DMS53 (cell line): Measurements from ENCODE around the gene DNAJC3.
"Not testable (repeated sequence)": the region's sequence is repeated elsewhere in the genome, so short reads cannot be mapped to it uniquely, and the experiment has no call there.

ENCODE experiments used
- DNase-seq: peaks from one replicate; lab custom pipeline; 2025; lab: John Stamatoyannopoulos, UW

The DNAJC3 gene

DNA sequence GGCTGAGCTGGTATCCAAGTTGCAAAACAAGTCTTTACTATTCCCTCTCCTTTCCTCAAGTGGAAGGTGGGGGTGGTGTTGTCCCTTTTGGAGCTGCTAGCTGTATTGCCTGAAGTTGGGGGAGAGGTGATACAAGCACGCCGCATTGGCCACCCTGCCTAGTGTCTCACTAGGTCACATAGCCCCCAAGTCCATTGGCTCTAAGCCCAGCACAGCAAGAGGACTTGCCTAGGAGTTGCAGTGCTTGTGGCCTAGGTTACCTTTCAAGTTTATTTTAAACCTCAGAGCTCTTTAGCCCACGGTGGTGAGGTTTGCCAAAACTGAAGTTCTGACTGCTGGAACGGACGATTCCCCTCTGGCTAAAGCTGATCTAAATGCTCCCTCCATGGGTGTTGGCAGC is 5.3 kb upstream of the DNAJC3 start:
- no peak for DNase-seq

- DNase-seq: peak; percentile 47
Measured at GRCh38 chr13:95676105-95676761, 706 bp upstream of the DNAJC3 start.

DNA sequence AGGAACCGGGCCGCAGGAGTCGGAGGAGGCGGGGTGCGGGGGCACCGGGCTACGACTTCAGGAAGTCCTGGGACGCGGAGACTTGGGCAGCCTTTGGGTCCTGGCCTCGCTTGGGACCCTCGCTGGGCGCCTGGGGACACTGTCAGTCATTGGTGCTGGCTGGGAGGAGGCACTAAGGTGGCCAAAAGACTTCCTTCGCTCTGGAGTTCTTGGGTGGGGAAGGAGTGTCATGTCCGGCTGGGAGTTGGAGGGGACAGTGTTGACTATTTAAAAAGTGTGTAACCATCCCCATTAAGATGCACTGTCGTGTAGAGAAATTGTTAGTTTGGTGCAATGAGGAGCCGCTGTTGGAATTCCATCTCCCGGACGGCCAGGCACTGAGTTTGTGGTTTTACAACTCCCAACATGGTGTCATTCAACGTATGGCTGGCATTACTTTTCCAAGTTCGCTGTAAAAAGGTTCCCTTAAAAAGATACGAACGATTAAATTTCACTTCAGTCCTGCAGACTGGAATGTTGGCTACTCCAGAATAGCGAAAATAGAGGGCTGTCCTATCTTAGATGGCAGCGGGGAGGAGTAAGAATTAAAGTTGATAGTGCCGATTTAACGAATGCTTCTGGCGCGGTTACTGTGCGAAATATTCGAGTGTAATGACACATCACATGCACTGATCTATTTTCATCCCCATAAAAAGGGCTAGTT is 776 bp downstream of the DNAJC3 start:
- DNase-seq: peak; percentile 1

DNA sequence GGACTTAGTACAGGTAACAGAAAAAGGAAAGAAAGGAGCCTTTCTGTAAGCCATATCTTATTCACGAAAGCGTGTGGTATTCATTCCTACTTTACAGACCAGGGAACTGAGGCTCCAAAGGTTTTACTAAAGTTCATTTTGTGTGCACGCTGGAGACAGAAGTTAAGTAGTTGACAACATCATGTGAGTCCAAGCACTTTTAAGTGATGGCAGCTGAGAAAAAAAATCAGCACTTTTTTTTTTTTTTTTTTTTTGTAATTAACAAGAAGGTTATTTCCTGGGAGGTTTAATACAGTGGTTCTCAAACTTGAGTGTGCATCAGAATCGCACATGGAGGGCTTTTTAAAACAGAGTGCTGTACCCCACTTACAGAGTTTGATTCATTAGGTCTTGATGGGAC is 2.0 kb downstream of the DNAJC3 start:
- no peak for DNase-seq

DNA sequence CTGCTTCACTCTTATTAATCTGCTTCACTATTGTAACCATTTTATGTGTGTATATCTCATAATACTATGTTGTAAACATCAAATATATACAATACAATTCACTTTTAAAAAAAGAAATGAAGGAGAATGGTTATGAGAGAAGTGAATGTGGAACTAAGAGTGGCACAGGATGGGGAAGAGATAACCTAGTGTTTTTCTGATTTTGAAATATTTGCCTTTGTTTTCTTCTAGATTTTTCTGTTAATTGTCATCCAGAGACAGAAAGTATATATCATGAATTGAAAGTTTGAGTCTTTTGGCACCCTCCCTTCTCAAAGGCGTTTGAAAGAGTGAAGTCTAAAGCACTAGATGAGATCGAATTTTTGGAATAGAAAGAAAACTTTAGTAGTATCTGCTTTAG is 2.8 kb downstream of the DNAJC3 start:
- DNase-seq: no peak

DNA sequence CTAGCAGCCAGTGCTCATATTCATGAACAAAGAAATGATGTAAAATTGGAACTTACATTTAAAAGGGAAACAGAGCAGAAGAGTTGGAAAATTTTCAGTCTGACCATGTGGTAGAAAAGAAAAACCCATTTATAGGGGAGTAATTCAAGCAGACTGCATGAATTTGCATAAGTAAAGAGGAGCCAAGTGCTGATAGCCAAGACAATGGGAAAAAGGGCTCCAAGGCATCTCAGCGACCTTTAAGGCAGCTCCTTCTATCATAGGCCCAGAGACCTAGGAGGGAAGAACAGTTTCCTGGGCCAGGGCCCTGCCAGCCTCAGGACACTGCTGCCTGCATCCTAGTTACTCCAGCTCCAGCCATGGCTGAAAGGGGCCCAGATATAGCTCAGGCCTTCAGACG is 7.5 kb downstream of the DNAJC3 start:
- no peak for DNase-seq

DNA sequence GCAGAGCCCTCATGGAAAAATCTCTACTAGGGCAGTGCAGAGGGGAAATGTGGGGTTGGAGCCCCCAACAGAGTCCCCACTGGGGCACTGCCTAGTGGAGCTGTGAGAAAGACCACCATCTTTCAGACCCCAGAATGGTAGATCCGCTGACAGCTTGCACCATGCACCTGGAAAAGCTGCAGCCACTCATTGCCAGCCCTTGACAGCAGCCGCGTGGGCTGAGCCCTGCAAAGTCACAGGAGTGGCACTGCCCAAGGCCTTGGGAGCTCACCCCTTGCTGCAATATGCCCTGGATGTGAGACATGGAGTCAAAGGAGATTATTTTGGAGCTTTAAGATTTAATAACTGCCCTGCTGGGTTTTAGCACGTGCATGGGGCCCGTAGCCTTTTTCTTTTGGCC is 8.0 kb downstream of the DNAJC3 start:
- not testable (repeated sequence) for DNase-seq

DNA sequence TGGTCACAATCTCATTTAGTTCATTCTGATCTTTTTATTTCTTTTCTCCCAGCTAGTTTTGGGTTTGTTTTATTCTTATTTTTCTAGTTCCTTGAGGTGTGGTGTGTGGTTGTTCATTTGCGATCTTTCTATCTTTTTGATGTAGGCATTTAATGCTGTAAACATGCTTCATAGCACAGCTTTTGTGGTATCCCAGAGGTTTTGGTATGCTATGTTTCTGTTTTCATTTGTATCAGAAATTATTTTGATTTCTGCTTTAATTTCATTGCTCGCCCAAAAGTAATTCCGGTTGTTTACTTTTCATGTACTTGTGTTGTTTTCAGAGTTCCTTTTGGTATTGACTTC is 12.6 kb downstream of the DNAJC3 start:
- DNase-seq: no peak

GRCh38 chr13:95690986-95691385 is 14.0 kb downstream of the DNAJC3 start:
- DNase-seq: not testable (repeated sequence)

DNA sequence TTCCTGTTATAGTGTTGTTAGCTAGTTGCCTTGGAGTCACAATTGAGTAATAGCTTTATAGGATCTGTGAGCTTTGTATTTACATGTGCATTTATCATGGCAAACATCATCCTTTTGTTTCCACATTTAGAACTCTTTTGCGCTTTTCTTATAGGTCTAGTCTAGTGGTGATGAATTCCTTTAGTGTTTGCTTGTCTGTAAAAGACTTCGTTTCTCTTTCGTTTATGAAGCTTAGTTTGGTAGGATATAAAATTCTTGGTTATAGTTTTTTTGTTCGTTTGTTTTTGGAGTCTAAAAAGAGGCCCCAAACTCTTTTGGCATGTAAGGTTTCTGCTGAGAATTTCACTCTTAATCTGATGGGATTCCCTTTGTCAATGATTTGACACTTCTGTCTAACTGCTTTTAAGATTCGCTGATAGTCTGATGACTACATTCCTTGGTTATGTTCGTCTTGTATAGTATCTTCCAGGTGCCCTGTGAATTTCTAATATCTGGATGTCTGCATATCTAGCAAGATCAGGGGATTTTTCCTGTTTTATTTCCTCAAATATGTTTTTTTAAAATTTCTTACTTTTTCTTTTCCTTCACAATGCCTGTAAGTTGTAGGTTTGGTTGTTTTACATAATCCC is 20.2 kb downstream of the DNAJC3 start:
- no peak for DNase-seq

DNA sequence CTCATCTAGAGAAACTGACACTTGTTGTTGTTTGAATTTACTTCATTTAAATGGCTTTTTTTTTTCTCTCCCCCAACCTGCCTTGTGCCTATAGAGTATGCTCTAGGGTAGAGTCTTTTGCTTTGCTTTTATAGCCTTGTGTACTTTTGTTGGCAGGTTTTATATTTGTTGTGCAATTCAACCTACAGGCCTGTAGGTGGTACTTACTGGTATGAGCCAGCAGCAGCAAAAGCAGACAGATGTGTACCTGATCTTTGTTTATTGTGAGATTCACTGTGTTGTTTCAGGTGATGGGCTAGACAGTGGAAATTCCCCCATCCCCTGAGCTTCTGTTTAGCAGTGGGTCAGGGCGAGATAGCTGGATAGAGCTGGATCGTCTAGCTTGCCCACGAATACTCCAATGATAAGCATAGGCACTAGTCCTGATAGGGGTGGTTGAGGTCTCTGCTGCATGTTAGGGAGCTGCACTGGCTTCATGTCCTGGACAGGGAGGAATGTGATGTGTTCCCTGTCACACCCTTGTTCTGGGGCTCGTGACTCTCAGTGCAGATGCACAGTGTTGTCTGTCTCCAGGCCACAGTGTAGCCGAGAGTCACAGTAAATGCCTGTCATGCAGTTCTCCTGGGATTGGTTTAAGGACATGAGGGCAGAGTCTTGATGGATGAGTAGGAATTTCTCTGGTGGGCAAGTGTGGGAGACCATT is 21.3 kb downstream of the DNAJC3 start:
- DNase-seq: peak; percentile 49

DNA sequence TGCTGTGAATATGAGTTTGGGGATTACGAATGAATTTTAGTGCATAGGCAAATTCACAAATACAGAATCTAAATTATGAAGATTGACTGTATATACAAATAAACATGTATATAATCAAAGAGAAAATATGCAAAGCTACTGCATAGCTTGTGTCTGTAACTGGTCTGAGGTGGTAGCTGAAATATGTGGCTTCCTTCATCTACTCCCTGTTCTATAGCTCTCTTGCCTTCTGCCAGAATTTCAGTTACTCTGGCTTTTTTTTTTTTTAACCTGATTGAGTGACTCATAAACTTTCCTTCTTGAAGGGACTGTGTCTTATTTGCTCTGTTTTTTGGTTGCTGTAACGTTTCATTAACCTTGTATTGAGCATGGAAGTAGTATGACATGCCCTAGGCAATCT is 26.6 kb downstream of the DNAJC3 start:
- DNase-seq: no peak

- DNase-seq: peak; percentile 34
Measured at GRCh38 chr13:95704510-95704909, 27.6 kb downstream of the DNAJC3 start.

DNA sequence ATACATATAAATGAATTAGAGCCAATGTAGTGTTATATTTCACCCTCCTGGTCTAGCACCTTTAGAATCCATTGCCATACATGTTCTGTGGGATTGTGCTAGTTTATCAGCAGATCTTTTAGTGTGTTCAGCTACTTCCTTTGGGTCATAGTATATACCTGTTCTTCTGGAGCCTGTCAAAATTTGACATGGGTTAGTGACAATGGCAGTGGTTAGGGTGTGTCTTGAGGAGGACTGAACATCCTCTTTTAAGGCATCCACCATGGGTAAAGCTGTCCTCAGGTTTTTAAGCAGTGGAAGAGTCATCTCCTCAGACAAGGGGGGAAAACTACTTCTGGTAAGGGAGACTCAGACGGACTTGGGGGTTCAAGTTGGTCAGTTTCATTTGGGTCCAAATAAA is 29.4 kb downstream of the DNAJC3 start:
- DNase-seq: no peak

DNA sequence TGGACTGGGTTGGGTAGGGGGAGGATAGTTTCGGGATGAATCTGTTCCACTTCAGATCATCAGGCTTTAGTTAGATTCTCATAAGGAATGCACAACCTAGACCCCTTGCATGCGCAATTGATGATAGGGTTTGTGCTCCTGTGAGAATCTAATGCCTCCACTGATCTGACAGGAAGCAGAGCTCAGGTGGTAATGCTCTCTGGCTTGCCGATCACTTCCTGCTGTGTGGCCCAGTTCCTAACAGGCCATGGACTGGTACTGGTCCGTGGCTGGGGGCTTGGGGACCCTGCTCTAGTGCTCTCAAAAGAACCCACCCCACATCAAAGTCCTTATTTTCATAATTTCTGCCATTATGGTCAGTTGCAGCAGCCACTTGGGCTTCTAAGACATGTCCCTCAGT is 30.1 kb downstream of the DNAJC3 start:
- DNase-seq: no peak

DNA sequence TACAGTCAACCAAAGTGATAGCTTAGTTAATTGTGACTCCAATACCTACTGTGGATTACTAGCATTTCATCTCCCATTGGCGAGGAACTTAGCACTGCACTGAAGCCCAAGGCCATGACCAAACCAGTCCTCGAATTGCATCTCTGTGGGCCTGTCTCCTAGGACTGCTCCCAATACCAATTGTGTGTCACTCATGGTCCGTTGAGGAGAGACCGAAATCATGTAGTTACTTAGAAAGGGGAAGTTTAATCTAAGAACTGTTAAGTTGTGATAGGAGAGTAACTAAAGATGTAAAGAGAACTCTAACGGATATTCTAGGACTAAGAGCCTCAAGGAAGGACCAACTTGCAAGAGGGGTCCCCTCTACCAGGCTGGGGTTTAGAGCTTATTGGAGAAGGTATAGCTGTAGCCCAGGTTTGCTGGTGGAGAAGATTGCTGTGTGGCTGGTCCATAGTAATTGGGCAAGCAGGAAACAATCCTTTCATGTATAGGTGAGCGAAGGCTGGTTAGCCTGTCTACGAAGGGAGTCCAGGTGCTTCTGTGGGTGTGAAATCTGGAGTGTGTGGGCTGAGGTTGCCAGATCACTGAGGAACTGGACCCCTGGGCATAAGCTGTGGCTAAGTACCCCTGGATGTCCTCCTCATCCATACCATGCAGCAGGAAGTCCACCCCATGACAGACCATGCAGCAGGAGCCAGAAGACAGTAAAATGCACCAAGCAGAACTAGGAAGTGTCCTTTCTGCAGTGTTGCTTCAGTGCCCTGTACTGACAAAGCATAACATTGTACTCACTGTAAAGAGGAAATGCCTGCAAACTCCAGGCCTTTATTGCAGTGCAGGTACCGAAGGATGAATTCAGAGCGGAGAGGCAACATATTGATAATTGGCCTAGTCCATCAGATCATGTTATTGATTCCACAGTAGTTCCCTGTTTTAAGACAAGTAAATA is 30.8 kb downstream of the DNAJC3 start:
- no peak for DNase-seq

DNA sequence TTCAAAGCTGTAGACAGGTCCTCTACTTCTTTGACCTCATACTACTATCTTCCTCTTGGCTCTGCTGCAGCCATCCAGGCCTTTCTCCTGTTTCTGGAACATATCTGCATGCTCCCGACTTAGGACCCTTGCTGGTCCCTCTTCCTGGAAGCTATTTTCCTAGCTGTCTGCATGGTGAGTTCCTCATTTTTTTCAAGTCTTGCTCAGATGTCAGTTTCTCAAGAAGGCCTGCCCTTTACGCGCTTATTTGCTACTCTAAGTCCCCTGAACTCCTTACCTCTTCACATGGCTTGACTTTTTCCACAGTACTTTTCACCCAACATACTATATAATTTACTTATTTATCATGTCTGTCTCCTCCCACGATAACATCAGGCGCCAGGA is 31.4 kb downstream of the DNAJC3 start:
- DNase-seq: no peak

GRCh38 chr13:95708811-95709500 is 32.0 kb downstream of the DNAJC3 start:
- DNase-seq: no peak

DNA sequence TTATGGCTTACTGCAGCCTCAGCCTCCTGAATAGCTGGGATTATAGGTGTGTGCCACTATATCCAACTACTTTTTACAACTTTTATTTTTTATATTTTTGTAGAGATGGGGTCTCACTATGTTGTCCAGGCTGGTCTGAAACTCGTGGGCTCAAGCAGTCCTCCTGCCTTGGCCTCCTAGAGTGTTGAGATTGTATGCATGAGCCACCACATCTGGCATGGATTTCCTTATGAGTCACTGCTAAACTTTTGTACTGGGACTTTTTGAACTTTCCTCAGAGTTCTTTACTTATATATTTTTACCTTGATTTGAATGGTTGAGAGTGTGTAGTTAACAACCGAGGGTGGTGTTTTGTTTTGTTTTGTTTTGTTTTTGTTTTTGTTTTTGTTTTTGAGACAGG is 33.4 kb downstream of the DNAJC3 start:
- DNase-seq: no peak

- not testable (repeated sequence) for DNase-seq
Measured at GRCh38 chr13:95712846-95713245, 35.9 kb downstream of the DNAJC3 start.

GRCh38 chr13:95713651-95714050 is 36.7 kb downstream of the DNAJC3 start:
- DNase-seq: no peak
